ENCODE results near the gene JMJD8.

DNA sequence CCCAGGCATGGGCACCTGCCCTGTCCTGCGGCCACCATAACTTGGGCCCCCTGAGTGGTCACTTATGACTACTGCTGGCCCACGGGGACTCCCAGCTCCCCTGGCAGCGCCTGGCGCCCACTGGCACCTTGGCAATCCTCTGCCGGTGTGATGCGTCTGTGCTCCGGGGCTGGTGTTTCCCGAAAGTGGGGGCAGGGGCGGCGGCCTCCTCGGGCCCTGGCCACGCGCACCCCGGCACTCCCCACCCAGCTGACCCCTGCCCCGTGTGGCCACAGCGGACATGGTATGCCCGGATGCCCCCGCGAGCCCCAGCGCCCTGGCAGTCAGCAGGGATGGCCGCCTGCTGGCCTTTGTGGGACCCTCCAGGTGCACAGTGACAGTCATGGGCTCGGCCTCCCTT is 26.6 kb downstream of the JMJD8 start:
- no peak for TF ChIP-seq POLR2A (IDR thresholded peaks at IDR 0.05)
- TF ChIP-seq, protein P1, sequence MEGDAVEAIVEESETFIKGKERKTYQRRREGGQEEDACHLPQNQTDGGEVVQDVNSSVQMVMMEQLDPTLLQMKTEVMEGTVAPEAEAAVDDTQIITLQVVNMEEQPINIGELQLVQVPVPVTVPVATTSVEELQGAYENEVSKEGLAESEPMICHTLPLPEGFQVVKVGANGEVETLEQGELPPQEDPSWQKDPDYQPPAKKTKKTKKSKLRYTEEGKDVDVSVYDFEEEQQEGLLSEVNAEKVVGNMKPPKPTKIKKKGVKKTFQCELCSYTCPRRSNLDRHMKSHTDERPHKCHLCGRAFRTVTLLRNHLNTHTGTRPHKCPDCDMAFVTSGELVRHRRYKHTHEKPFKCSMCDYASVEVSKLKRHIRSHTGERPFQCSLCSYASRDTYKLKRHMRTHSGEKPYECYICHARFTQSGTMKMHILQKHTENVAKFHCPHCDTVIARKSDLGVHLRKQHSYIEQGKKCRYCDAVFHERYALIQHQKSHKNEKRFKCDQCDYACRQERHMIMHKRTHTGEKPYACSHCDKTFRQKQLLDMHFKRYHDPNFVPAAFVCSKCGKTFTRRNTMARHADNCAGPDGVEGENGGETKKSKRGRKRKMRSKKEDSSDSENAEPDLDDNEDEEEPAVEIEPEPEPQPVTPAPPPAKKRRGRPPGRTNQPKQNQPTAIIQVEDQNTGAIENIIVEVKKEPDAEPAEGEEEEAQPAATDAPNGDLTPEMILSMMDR (IDR thresholded peaks at IDR 0.05): no peak

Measured in vagina (tissue), 2 donors.